Measurements from ENCODE around the gene NADSYN1. TPM values are rescaled to one million over a fixed set of nuclear protein-coding genes. Genes with fewer than 3 reads are reported as not detected.

The NADSYN1 gene
- total RNA-seq, 1 donor from 2014 or later: 66.7 TPM

DNA sequence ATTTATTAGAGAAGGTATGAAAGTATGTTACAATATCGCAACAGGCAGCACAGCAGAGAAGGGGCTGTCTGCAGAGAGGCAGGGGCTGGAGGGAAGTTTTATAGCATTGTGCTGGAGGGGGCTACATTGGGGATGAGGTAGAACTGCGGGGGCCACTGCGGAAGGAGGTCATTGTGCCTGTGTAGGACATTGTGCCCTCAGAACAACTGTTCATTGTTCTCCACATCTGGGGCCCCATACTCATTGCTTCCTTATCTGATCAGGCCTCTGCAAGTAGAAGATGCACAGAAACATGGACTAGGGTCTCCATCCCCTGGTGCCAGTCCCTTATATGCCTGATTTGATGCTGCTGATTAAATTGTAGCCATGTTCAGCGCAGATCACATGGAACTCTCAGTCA is 12.1 kb downstream of the NADSYN1 start:
- no peak for DNase-seq (ENCODE audit: low read depth)
- Histone ChIP-seq H3K36me3 (ENCODE audit: control insufficient read depth, insufficient read depth, low read length) (no peaks in the 10 kb centered on the region), H3K27me3 (ENCODE audit: control insufficient read depth, insufficient read depth, low read length) (no peaks in the 10 kb centered on the region), H3K4me3 (ENCODE audit: low read depth, low read length) (no peak overlapping the region)
- no peak for TF ChIP-seq CTCF (IDR thresholded peaks at IDR 0.05; ENCODE audit: insufficient read depth, low read length, poor library complexity, severe bottlenecking)

DNA sequence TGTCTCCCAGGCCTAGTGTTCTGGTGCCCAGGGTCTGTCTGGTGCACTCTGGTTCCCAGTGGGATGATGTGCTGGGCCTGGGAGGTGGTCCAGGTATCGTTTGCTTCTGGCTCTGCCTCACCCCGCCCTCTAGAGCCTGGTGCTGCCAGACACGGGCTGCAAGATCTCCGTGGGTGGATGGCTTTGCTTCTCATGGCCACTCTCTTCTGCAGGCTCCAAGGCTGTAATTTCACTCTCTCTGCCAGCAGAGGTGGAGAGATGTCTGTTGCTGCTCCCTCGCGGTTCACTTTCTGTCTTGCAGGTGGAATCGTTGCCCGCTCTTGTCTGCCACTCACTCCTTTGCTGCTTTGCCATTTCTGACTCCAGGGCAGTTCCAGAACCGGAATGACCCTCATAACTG is 13.4 kb downstream of the NADSYN1 start:
- no peak for TF ChIP-seq CTCF (IDR thresholded peaks at IDR 0.05; ENCODE audit: insufficient read depth, low read length, poor library complexity, severe bottlenecking)
- H3K36me3 ChIP-seq (ENCODE audit: control insufficient read depth, insufficient read depth, low read length): no peaks in the 10 kb centered on the region
- DNase-seq (ENCODE audit: low read depth): no peak
- no peak overlapping the region for H3K4me3 ChIP-seq (ENCODE audit: low read depth, low read length)
- no peaks in the 10 kb centered on the region for H3K27me3 ChIP-seq (ENCODE audit: control insufficient read depth, insufficient read depth, low read length)

DNA sequence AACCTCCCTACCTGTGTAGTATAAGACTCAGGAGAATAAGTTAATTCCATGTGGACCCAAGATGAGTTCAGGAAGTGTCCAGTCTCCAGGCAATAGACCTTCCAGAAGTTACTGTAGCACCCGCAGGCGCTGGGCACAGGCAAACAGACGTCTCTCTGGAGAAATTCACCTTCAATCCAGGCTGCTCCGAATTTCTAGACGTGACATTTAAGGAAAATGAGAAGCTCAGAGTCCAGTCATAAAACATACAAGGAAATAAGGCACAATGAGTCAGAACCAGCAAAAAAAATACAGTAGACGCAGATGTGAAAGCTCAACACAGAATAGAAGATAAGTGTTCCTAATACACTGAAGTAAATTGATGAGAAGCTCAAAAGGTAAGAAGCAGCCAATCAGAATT is 14.2 kb downstream of the NADSYN1 start:
- Histone ChIP-seq H3K4me3 (ENCODE audit: low read depth, low read length) (no peak overlapping the region), H3K27me3 (ENCODE audit: control insufficient read depth, insufficient read depth, low read length) (no peaks in the 10 kb centered on the region), H3K36me3 (ENCODE audit: control insufficient read depth, insufficient read depth, low read length) (no peaks in the 10 kb centered on the region)
- DNase-seq (ENCODE audit: low read depth): no peak
- TF ChIP-seq CTCF (IDR thresholded peaks at IDR 0.05; ENCODE audit: insufficient read depth, low read length, poor library complexity, severe bottlenecking): no peak

GRCh38 chr11:71470946-71471345 is 17.9 kb downstream of the NADSYN1 start:
- Histone ChIP-seq H3K36me3 (ENCODE audit: control insufficient read depth, insufficient read depth, low read length) (no peaks in the 10 kb centered on the region), H3K4me3 (ENCODE audit: low read depth, low read length) (no peak overlapping the region)
- no peak for DNase-seq (ENCODE audit: low read depth)

GRCh38 chr11:71472357-71472885 is 19.4 kb downstream of the NADSYN1 start:
- no peaks in the 10 kb centered on the region for H3K27me3 ChIP-seq (ENCODE audit: control insufficient read depth, insufficient read depth, low read length)
- no peaks in the 10 kb centered on the region for H3K36me3 ChIP-seq (ENCODE audit: control insufficient read depth, insufficient read depth, low read length)
- H3K4me3 ChIP-seq (ENCODE audit: low read depth, low read length): no peak overlapping the region
- no peak for DNase-seq (ENCODE audit: low read depth)
- no peak for TF ChIP-seq CTCF (IDR thresholded peaks at IDR 0.05; ENCODE audit: insufficient read depth, low read length, poor library complexity, severe bottlenecking)

More at GRCh38 chr11:71470946-71471345, 17.9 kb downstream of the NADSYN1 start:
- no peaks in the 10 kb centered on the region for H3K27me3 ChIP-seq (ENCODE audit: control insufficient read depth, insufficient read depth, low read length)
- no peak for TF ChIP-seq CTCF (IDR thresholded peaks at IDR 0.05; ENCODE audit: insufficient read depth, low read length, poor library complexity, severe bottlenecking)
